Transverse colon (tissue), 3 donors: Measurements from ENCODE around the gene RRP8.

Experiments
- CTCF ChIP-seq, 5 experiments: fragments of 200-600 bp in 3 of 5; fragments of 450-650 bp in 2 of 5; sonication (generic) in 3 of 5; IDR thresholded peaks; 1 replicate in 2 of 5; 2 replicates in 3 of 5; pipeline ENCODE4 v1.5.1; 2016 to 2017; ENCODE audit warnings: antibody characterized with exemption in 5 of 5, inconsistent platforms in 3 of 5, mild to moderate bottlenecking in 2 of 5, moderate library complexity in 1 of 5
- EP300 ChIP-seq: sonication (generic); formaldehyde crosslinking; IDR thresholded peaks from one replicate; pipeline ENCODE4 v1.6.1; 2017; ENCODE audit warnings: antibody characterized with exemption, low read depth
- POLR2A ChIP-seq: fragments of 450-650 bp; IDR thresholded peaks from one replicate; pipeline ENCODE4 v1.6.1; 2016; ENCODE audit warnings: antibody characterized with exemption, mild to moderate bottlenecking, moderate library complexity

GRCh38 chr11:6587360-6587953 lies 16.0 kb downstream of the RRP8 start:
- no peak for TF ChIP-seq CTCF (IDR thresholded peaks at IDR 0.05)
- no peak for TF ChIP-seq EP300
- TF ChIP-seq POLR2A: no peak
